ENCODE data around the gene LCORL. TPM values are rescaled to one million over a fixed set of nuclear protein-coding genes. Genes with fewer than 3 reads are reported as not detected.

Gene LCORL
- total and polyA plus RNA-seq, 2 of the 4 experiments (the other 2 are of a cell fraction): 2.1 to 5.0 TPM

DNA sequence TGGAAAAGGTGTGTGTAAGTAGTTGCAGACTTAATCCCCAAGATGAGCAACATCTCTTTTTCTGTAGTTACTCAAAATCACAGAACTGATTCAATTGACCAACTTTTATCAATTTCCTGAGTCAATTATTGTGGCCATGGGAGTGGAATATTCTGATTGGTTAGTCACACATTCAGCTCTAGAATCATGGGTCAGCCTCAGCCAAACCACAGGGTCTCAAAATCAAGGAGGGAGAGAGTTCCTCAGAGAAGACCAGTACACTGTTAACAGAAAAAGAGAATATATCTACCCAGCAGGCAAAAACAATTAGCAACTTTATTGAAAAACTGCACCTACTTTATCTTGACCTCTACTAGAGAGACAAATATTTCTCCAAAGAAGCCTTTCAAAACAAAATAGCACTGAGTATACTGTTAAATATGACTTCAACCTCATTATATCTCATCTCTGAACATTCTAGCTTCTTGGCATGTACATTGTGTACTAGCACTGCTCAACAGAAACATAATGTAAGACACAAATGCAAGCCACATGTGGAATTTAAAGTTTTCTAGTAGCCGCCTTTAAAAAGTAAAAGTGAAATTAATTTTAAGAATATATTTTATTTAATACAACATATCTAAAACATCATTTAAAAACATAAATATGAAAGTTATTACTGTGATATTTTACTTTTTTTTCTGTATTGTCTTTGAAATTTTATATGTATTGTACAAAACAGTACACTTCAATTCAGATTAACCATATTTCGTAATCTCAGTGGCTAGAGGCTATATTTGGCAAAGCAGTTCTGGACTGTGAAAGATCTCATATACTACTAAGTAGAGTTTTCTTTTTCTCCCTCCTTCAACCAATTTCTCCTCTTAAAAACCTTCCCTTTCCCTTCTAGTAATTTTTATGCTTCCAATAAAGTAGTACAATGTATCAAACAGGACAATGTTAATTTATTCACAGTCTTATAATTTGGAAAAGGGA, 11.8 kb upstream of the LCORL start (continued):
- no peak for TF ChIP-seq RFX5 (IDR thresholded peaks at IDR 0.05; ENCODE audit: low read depth, low read length)

DNA sequence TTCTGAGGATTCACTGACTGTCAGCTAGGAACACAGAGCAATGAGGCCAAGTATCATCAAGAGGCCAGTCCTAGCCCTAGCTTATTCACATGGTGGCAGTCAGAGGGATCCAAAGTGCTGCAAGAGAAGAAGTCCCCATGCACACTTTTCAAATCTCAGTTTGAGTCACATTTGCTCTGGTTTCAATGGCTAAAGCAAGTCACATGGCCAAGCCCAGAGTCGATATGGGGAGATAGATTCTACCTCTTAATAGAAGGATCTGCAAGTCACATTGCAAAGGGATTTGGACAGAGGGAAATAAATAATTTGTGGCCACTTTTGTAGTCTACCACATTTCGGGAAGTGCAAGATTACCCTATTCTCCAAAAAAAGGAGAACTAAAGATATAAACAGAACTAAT, 3.7 kb upstream of the LCORL start:
- Histone ChIP-seq H2AK5ac (ENCODE audit: low read depth, low read length) (no peak overlapping the region), H3K18ac (ENCODE audit: low read depth, low read length) (no peak overlapping the region), H2BK120ac (ENCODE audit: low read depth, low read length) (no peak overlapping the region), H4K8ac (ENCODE audit: low read depth in 2 of 2, low read length in 2 of 2) (no peak overlapping the region), H2BK20ac (ENCODE audit: low read depth, low read length) (no peak overlapping the region), H2BK15ac (ENCODE audit: low read depth, low read length) (no peak overlapping the region), H3K23ac (ENCODE audit: low read depth, low read length) (no peak overlapping the region), H3K9me3 (ENCODE audit: control insufficient read depth, insufficient read depth, low read length) (no peaks in the 10 kb centered on the region), H3K4me2 (ENCODE audit: low read depth, low read length) (no peak overlapping the region), H3K56ac (ENCODE audit: extremely low read depth, insufficient read depth, low read length) (no peak overlapping the region), H3K4me1 (ENCODE audit: control insufficient read depth, insufficient read depth, low read length) (no peaks in the 10 kb centered on the region), H3K36me3 (ENCODE audit: control insufficient read depth, insufficient read depth, low read length) (no peaks in the 10 kb centered on the region), H2AFZ (replicated peaks; ENCODE audit: low read length, poor library complexity) (no peak overlapping the region), H3K27ac (ENCODE audit: insufficient read depth, low read length) (no peak overlapping the region), H4K91ac (ENCODE audit: insufficient read depth, low read depth, low read length) (no peak overlapping the region), H4K5ac (ENCODE audit: low read depth, low read length) (no peak overlapping the region), H2BK5ac (ENCODE audit: low read depth, low read length, poor library complexity, severe bottlenecking) (no peak overlapping the region), H2AK9ac (replicated peaks; ENCODE audit: low read depth, low read length, poor library complexity) (no peak overlapping the region), H3K4me3 (ENCODE audit: insufficient read depth, low read depth, low read length) (no peak overlapping the region), H3K14ac (replicated peaks; ENCODE audit: low read depth, low read length) (no peak overlapping the region), H3K27me3 (ENCODE audit: control insufficient read depth, insufficient read depth, low read length) (no peaks in the 10 kb centered on the region; the same call in 1 of the 2 replicates), H3K4ac (ENCODE audit: low read depth, low read length) (no peak overlapping the region), H3K9ac (ENCODE audit: low read depth, low read length) (no peak overlapping the region), H3K9me1 (ENCODE audit: insufficient read depth, low read length) (no peaks in the 10 kb centered on the region), H3K79me1 (ENCODE audit: low read depth in 1 of 2, low read length in 2 of 2) (peaks cover 2 to 5% of the 10 kb centered on the region in 2 experiments; a peak in 2 of 4 replicates), H4K20me1 (ENCODE audit: insufficient read depth, low read length) (peaks cover 4% of the 10 kb centered on the region; the same call in 1 of the 2 replicates)
- TF ChIP-seq CEBPB (IDR thresholded peaks at IDR 0.05; ENCODE audit: low read depth, low read length) (no peak), USF2 (IDR thresholded peaks at IDR 0.05; ENCODE audit: low read depth, low read length) (no peak), FOS (IDR thresholded peaks at IDR 0.05; ENCODE audit: low read depth, low read length) (no peak), BHLHE40 (IDR thresholded peaks at IDR 0.05; ENCODE audit: low read depth, low read length) (no peak)
- no TSS peak for BruUV-seq (replicated peaks)
- intact Hi-C loops (cut with micrococcal nuclease) (loop anchor here (10.0 kb wide), 1 partner anchor 340 kb away; no protein-coding TSS in a partner anchor), in situ Hi-C loops (cut with MboI; ENCODE audit: low sequenced_read_pairs) (no loop called here), dilution Hi-C loops (cut with HindIII; ENCODE audit: low sequenced_read_pairs, unreplicated experiment) (no loop called here)
- DNase-seq (no peak), ATAC-seq (ENCODE audit: low read depth) (no peak)
- WGBS, 2 experiments (ENCODE audit: extremely low coverage in 2 of 2, insufficient read length in 1 of 2): no CpG with 5 or more reads among the region's 2 CpGs
- ChIA-PET POLR2A (ENCODE audit: unreplicated experiment) (no interaction called here), CTCF (no interaction called here)
